Duodenal mucosa (tissue), 2 donors: Measurements from ENCODE around the gene PLCD1.
"Not testable (repeated sequence)": the region's sequence is repeated elsewhere in the genome, so short reads cannot be mapped to it uniquely, and the experiment has no call there.

ENCODE experiments used
- H3K27ac ChIP-seq: one replicate; pipeline ENCODE4 v1.7.0; 2013; ENCODE audit warnings: low read depth, low read length
- H3K27me3 ChIP-seq, 2 donors: one replicate each; pipeline ENCODE4 v1.7.0; 2013; ENCODE audit warnings: low read length in 2 of 2, control low read depth in 1 of 2; ENCODE audit not compliant: insufficient read depth in 2 of 2, control insufficient read depth in 1 of 2
- H3K36me3 ChIP-seq, 2 donors: one replicate each; pipeline ENCODE4 v1.7.0; 2013; ENCODE audit warnings: low read length in 2 of 2, control low read depth in 1 of 2; ENCODE audit not compliant: insufficient read depth in 2 of 2, control insufficient read depth in 1 of 2
- H3K4me1 ChIP-seq, 2 donors: one replicate each; pipeline ENCODE4 v1.7.0; 2013; ENCODE audit warnings: low read length in 2 of 2, control low read depth in 1 of 2; ENCODE audit not compliant: insufficient read depth in 2 of 2, control insufficient read depth in 1 of 2
- H3K4me3 ChIP-seq, 2 donors: one replicate each; pipeline ENCODE4 v1.7.0; 2013; ENCODE audit warnings: low read length in 2 of 2, low read depth in 1 of 2
- H3K9ac ChIP-seq, 2 donors: one replicate each; pipeline ENCODE4 v1.7.0; 2013; ENCODE audit warnings: low read length in 2 of 2, low read depth in 1 of 2
- H3K9me3 ChIP-seq, 2 donors: one replicate each; pipeline ENCODE4 v1.7.0; 2013; ENCODE audit warnings: low read length in 2 of 2, control low read depth in 1 of 2; ENCODE audit not compliant: control insufficient read depth in 1 of 2

The PLCD1 gene

GRCh38 chr3:38029400-38030125 lies at the start of gene PLCD1:
Gene PLCD1 (minus strand): TSS chr3:38029642. CDS start chr3:38029539, 103 bp downstream.
- H3K27ac ChIP-seq: peak within 1 kb of the TSS; percentile 39
- peak within 1 kb of the TSS; percentile 56 to 57 for H3K4me3 ChIP-seq
- peaks cover 7 to 17% of the 10 kb centered on the region in 2 donors for H3K27me3 ChIP-seq
- peaks cover 17 to 19% of the 10 kb centered on the region in 2 donors for H3K4me1 ChIP-seq
- H3K9me3 ChIP-seq: no peaks in the 10 kb centered on the region
- H3K9ac ChIP-seq: peak within 1 kb of the TSS; percentile 35 to 61
- H3K36me3 ChIP-seq: no peaks in the 10 kb centered on the region

DNA sequence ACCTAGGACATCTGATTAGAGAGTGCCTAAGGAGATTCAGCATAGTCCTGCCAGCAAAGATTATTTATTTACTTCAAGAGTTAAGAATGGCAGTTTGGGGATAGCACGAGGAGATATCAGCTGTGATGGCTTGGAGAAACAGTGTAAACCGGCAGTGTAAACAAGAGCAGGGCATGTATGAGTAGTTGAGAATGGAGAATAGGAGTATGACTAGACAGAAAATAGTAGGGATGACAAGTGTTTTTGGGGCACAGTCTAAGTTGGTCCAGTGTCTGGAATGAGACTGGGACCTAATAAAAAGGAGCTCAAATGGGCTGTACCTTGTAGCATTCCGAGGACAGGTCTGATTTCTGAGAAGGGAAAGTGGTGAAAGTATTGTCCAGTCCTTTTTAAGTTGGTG lies 47.6 kb upstream of the PLCD1 start:
- not testable (repeated sequence) for H3K9me3 ChIP-seq, H3K36me3 ChIP-seq, H3K9ac ChIP-seq, H3K4me3 ChIP-seq, H3K27me3 ChIP-seq, H3K4me1 ChIP-seq, H3K27ac ChIP-seq

DNA sequence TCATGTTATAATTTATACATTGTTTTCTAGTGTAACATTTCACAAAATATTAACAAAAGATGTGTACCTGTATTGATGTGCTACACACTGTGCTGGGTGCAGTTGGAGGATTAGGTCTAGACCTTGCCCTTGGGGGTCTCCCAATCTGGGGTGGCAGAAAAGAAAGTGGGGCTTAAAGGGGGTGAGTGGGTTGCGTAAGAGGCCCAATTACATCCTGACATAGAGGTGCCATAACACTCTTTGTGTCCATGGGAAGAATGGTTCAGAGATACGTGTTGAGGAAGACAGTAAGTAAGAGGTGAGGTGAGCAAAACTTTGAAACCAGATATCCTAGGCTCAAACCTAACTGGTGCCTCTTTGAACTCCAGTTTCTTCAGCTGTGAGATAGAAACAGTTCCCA lies 40.6 kb upstream of the PLCD1 start:
- H3K9me3 ChIP-seq: no peaks in the 10 kb centered on the region
- no peaks in the 10 kb centered on the region for H3K4me1 ChIP-seq
- no peak overlapping the region for H3K9ac ChIP-seq
- H3K36me3 ChIP-seq: no peaks in the 10 kb centered on the region
- no peaks in the 10 kb centered on the region for H3K27me3 ChIP-seq
- H3K27ac ChIP-seq: no peak overlapping the region
- no peak overlapping the region for H3K4me3 ChIP-seq

GRCh38 chr3:38067508-38068233 lies 38.2 kb upstream of the PLCD1 start:
- Histone ChIP-seq H3K27me3 (peaks cover 0 to 3% of the 10 kb centered on the region in 2 donors), H3K27ac (no peak overlapping the region), H3K9ac (no peak overlapping the region), H3K36me3 (no peaks in the 10 kb centered on the region), H3K9me3 (no peaks in the 10 kb centered on the region), H3K4me3 (no peak overlapping the region), H3K4me1 (no peaks in the 10 kb centered on the region)

DNA sequence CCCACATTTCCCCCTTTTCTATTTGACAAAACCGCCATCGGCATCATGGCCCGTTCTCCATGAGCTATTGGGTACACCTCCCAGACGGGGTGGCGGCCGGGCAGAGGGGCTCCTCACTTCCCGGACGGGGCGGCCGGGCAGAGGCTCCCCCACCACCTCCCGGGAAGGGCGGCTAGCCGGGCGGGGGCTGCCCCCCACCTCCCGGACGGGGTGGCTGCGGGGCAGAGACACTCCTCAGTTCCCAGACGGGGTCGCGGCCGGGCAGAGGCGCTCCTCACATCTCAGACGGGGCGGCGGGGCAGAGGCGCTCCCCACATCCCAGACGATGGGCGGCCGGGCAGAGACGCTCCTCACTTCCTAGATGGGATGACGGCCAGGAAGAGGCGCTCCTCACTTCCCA lies 35.0 kb upstream of the PLCD1 start:
- not testable (repeated sequence) for H3K4me3 ChIP-seq, H3K4me1 ChIP-seq

GRCh38 chr3:38062809-38063208 lies 33.4 kb upstream of the PLCD1 start:
- Histone ChIP-seq H3K4me3 (no peak overlapping the region), H3K27me3 (peaks cover 0 to 7% of the 10 kb centered on the region in 2 donors), H3K9ac (no peak overlapping the region), H3K4me1 (no peaks in the 10 kb centered on the region), H3K36me3 (no peaks in the 10 kb centered on the region), H3K27ac (no peak overlapping the region), H3K9me3 (no peaks in the 10 kb centered on the region)

More for the DNA sequence above, 35.0 kb upstream of the PLCD1 start:
- not testable (repeated sequence) for H3K27me3 ChIP-seq, H3K27ac ChIP-seq, H3K9me3 ChIP-seq, H3K36me3 ChIP-seq, H3K9ac ChIP-seq

DNA sequence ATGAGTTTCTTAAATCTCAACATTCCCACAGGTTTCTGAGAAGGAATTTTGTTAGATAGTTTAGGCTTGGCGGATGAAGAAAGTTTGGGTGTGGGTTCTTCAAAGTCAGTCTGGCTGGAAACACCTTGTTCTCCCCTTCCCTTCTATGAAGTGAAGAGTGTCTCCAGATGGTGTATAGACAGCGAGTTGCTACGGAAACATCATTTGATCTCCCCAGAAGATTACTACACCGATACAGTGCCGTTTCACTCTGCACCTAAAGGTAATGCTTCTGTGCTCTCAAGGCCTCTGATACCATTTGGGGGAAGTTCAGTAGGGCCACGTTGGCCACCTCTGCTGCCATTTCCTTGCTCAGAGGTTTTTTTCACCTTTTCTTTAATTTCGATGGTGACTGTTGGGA lies 30.1 kb upstream of the PLCD1 start:
- H3K27ac ChIP-seq: no peak overlapping the region
- no peaks in the 10 kb centered on the region for H3K9me3 ChIP-seq
- no peak overlapping the region for H3K9ac ChIP-seq
- peaks cover 0 to 7% of the 10 kb centered on the region in 2 donors for H3K27me3 ChIP-seq
- H3K36me3 ChIP-seq: no peaks in the 10 kb centered on the region
- no peak overlapping the region for H3K4me3 ChIP-seq
- H3K4me1 ChIP-seq: no peaks in the 10 kb centered on the region

DNA sequence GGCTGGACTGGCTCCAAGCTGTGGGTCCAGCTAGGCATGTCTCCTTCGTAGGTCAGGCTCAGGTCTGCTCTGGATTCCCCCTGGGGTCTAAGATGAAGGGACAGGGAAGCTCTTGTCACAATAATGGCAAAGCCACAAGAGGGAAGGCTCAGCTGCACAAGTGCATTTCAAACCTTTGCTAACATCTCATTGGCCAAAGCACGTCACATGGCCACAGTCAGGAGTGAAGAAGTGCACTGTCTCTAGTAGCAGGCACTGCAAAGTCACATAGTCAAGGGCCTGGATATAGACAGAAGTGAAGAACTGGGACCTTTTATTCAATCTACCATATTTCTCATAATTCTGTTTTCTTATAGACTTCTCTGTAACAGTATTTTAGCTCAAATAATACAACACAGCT lies 29.7 kb upstream of the PLCD1 start:
- no peaks in the 10 kb centered on the region for H3K36me3 ChIP-seq
- no peak overlapping the region for H3K27ac ChIP-seq

DNA sequence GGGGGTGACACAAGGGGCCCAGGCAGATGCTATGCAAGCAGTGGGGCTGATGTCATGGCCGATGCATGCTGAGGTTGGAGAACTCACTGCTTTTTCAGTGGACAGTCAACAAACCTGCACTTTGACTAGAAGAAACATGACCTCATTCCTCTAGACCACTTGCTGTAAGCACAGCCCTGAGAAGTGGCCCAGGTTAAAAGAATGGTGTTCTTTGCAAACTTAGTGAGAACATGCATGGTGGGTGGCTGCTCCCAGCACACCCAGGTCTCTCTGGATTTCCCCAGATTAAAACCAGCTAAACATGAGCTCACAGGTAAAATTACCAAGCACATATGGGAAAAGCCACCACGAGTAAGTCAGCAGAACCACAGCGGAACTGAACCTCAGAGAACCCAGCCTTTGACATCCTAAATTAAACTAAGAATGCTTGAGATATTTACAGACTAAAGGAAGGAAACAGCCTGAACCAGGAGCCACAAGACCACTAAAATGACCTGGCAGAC lies 25.1 kb upstream of the PLCD1 start:
- Histone ChIP-seq H3K9me3 (no peaks in the 10 kb centered on the region), H3K9ac (no peak overlapping the region), H3K27ac (no peak overlapping the region), H3K27me3 (no peaks in the 10 kb centered on the region), H3K4me1 (no peaks in the 10 kb centered on the region), H3K4me3 (no peak overlapping the region), H3K36me3 (no peaks in the 10 kb centered on the region)

More for the DNA sequence above, 29.7 kb upstream of the PLCD1 start:
- Histone ChIP-seq H3K4me1 (no peaks in the 10 kb centered on the region), H3K27me3 (peaks cover 0 to 7% of the 10 kb centered on the region in 2 donors), H3K9me3 (no peaks in the 10 kb centered on the region), H3K4me3 (no peak overlapping the region), H3K9ac (no peak overlapping the region)

- not testable (repeated sequence) for H3K36me3 ChIP-seq, H3K27me3 ChIP-seq, H3K4me1 ChIP-seq, H3K9me3 ChIP-seq, H3K27ac ChIP-seq, H3K4me3 ChIP-seq, H3K9ac ChIP-seq
Observed at GRCh38 chr3:38053813-38054498, 24.5 kb upstream of the PLCD1 start.
